SK-N-SH treated with all-trans-retinoic acid at 6 μM for 48 hours (cell line): ENCODE measurements around the gene CNTFR.

ENCODE experiments used
- BACH2 ChIP-seq: fragments of 250-450 bp; sonication (Bioruptor Pico); IDR thresholded peaks from 2 replicates; pipeline ENCODE4 v1.9.0; 2021; ENCODE audit warnings: mild to moderate bottlenecking, borderline replicate concordance
- RARB ChIP-seq: fragments of 250-450 bp; sonication (Bioruptor Pico); IDR thresholded peaks from 2 replicates; pipeline ENCODE4 v1.8.0; 2021; ENCODE audit warnings: mild to moderate bottlenecking, moderate library complexity
- TOX ChIP-seq: fragments of 250-450 bp; sonication (Bioruptor Pico); IDR thresholded peaks from 2 replicates; pipeline ENCODE4 v1.8.0; 2021; ENCODE audit warnings: mild to moderate bottlenecking, moderate library complexity, borderline replicate concordance
- ZFP30 ChIP-seq: fragments of 450-650 bp; formaldehyde crosslinking; IDR thresholded peaks from 2 replicates; pipeline ENCODE4 v1.5.0; 2022; ENCODE audit warnings: mild to moderate bottlenecking, moderate library complexity
- ZNF565 ChIP-seq: fragments of 450-650 bp; formaldehyde crosslinking; conservative IDR thresholded peaks from 2 replicates; pipeline ENCODE4 v1.5.0; 2020; ENCODE audit warnings: low read depth, mild to moderate bottlenecking, moderate library complexity
- ZNF70 ChIP-seq: fragments of 450-650 bp; formaldehyde crosslinking; IDR thresholded peaks from 2 replicates; pipeline ENCODE4 v1.5.0; 2020; ENCODE audit warnings: mild to moderate bottlenecking, moderate library complexity
- TF ChIP-seq, protein P1 (sequence below): fragments of 250-450 bp; sonication (Bioruptor Pico); IDR thresholded peaks from 2 replicates; pipeline ENCODE4 v1.8.0; 2020; ENCODE audit warnings: mild to moderate bottlenecking, moderate library complexity, borderline replicate concordance
- TF ChIP-seq, protein P2 (sequence below): fragments of 250-450 bp; sonication (Bioruptor Pico); IDR thresholded peaks from 2 replicates; pipeline ENCODE4 v1.5.1; 2020; ENCODE audit warnings: low read depth, mild to moderate bottlenecking, moderate library complexity

- TF ChIP-seq, protein P1, sequence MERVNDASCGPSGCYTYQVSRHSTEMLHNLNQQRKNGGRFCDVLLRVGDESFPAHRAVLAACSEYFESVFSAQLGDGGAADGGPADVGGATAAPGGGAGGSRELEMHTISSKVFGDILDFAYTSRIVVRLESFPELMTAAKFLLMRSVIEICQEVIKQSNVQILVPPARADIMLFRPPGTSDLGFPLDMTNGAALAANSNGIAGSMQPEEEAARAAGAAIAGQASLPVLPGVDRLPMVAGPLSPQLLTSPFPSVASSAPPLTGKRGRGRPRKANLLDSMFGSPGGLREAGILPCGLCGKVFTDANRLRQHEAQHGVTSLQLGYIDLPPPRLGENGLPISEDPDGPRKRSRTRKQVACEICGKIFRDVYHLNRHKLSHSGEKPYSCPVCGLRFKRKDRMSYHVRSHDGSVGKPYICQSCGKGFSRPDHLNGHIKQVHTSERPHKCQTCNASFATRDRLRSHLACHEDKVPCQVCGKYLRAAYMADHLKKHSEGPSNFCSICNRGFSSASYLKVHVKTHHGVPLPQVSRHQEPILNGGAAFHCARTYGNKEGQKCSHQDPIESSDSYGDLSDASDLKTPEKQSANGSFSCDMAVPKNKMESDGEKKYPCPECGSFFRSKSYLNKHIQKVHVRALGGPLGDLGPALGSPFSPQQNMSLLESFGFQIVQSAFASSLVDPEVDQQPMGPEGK, result no peak
- TF ChIP-seq RARB (CRISPR knock-in tag), result no peak
- no peak for TF ChIP-seq ZNF70
- TF ChIP-seq ZFP30, result no peak
- TF ChIP-seq ZNF565, result no peak
- no peak for TF ChIP-seq TOX (CRISPR knock-in tag)
- TF ChIP-seq BACH2, result no peak
- TF ChIP-seq, protein P2, sequence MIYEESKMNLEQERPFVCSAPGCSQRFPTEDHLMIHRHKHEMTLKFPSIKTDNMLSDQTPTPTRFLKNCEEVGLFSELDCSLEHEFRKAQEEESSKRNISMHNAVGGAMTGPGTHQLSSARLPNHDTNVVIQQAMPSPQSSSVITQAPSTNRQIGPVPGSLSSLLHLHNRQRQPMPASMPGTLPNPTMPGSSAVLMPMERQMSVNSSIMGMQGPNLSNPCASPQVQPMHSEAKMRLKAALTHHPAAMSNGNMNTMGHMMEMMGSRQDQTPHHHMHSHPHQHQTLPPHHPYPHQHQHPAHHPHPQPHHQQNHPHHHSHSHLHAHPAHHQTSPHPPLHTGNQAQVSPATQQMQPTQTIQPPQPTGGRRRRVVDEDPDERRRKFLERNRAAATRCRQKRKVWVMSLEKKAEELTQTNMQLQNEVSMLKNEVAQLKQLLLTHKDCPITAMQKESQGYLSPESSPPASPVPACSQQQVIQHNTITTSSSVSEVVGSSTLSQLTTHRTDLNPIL, result no peak
Measured at GRCh38 chr9:34562135-34562745, 27.3 kb downstream of the CNTFR start.
